Measurements from ENCODE around the gene ZNF236. TPM values are rescaled to one million over a fixed set of nuclear protein-coding genes. Genes with fewer than 3 reads are reported as not detected.

Gene ZNF236
- total and polyA plus RNA-seq, 10 of the 15 experiments (the other 5 are each of a cell fraction or from before 2014, with no cell fraction given) = 1.0 to 14.4 (median 5.9) TPM

DNA sequence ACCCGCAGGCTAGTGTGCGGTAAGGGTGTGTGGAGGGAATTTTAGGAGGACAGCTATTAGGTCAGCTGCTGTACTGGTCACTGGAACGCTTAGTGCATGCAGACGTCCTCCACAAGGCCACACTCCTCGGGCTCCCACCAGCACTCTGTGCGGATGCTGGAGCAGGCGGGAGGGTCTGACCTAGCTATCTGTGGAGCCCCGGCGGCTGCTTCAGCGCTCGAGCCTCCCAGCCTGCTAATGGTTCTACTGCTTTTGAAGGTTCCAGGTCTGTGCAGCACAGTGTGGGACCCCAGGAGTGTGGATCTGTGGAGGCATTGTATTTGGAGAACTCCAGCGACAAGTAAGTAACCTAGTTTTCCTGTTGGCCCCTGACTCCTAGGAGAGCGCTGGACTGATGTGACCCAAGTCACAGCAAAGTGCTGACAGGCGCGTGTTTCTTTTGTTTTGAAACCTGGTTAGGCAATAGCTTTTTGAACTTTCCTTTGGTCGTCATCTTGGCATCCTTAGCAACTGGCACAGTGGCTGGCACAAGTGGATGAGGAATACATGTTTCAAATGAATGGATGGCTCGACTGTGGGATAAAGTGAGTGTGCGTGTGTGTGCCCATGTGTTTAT is 113.5 kb downstream of the ZNF236 start:
- Histone ChIP-seq H3K4me3 (no peak overlapping the region), H3K36me3 (ENCODE audit: control insufficient read depth in 2 of 2, insufficient read depth in 2 of 2, low read length in 1 of 2) (peaks cover 7 to 14% of the 10 kb centered on the region in 2 experiments), H3K9me3 (replicated peaks; ENCODE audit: control insufficient read depth, insufficient read depth, low read length) (no peaks in the 10 kb centered on the region), H3K4me2 (ENCODE audit: control insufficient read depth, insufficient read depth) (no peak overlapping the region), H3K4me1 (ENCODE audit: control insufficient read depth, insufficient read depth, low read length) (no peaks in the 10 kb centered on the region), H3K27me3 (replicated peaks in 1 of 2; ENCODE audit: control insufficient read depth in 2 of 2, insufficient read depth in 2 of 2, low read length in 1 of 2) (no peaks in the 10 kb centered on the region), H3K79me2 (ENCODE audit: control insufficient read depth, insufficient read depth, low read length) (no peaks in the 10 kb centered on the region), H2AFZ (ENCODE audit: control insufficient read depth, low read depth, low read length) (no peak overlapping the region), H4K20me1 (ENCODE audit: control insufficient read depth, insufficient read depth) (no peaks in the 10 kb centered on the region), H3K27ac (ENCODE audit: control insufficient read depth, insufficient read depth) (no peak overlapping the region), H3K9ac (ENCODE audit: control insufficient read depth, insufficient read depth, low read length) (no peak overlapping the region)
- no TSS peak for BruUV-seq (replicated peaks)
- no peak for TF ChIP-seq FOS (IDR thresholded peaks at IDR 0.05; ENCODE audit: borderline replicate concordance, extremely low read depth, insufficient read length)
- no peak for TF ChIP-seq IRF4 (IDR thresholded peaks at IDR 0.05; ENCODE audit: low read depth, low read length)
- no peak for TF ChIP-seq CBX5 (IDR thresholded peaks at IDR 0.05; ENCODE audit: low read depth)
- no peak for TF ChIP-seq NBN (IDR thresholded peaks at IDR 0.05)
- no peak for TF ChIP-seq MTA3 (IDR thresholded peaks at IDR 0.05; ENCODE audit: borderline replicate concordance, low read length)
- TF ChIP-seq, protein P1, sequence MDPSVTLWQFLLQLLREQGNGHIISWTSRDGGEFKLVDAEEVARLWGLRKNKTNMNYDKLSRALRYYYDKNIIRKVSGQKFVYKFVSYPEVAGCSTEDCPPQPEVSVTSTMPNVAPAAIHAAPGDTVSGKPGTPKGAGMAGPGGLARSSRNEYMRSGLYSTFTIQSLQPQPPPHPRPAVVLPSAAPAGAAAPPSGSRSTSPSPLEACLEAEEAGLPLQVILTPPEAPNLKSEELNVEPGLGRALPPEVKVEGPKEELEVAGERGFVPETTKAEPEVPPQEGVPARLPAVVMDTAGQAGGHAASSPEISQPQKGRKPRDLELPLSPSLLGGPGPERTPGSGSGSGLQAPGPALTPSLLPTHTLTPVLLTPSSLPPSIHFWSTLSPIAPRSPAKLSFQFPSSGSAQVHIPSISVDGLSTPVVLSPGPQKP (IDR thresholded peaks at IDR 0.05; ENCODE audit: low read depth, low read length) = no peak
- ChIA-PET RAD21 (ENCODE audit: unreplicated experiment) (interaction anchor here (1.8 kb wide), 1 partner anchor 27 kb away, joined by 4 read pairs; no protein-coding TSS in a partner anchor), SMC1A (ENCODE audit: uncharacterized antibody, unreplicated experiment) (interaction anchor here (1.7 kb wide), 1 partner anchor 12 kb away, joined by 6 read pairs; no protein-coding TSS in a partner anchor), CTCF (interaction anchor here (1.0 to 9.3 kb wide), 4 partner anchors 12 to 132 kb away, joined by 3 to 62 read pairs (median 6); no protein-coding TSS in a partner anchor), POLR2A (no interaction called here)
- no peak for FAIRE-seq
- intact Hi-C loops (cut with micrococcal nuclease; ENCODE audit: unreplicated experiment) = no loop called here
- no peak for DNase-seq (ENCODE audit: low read depth, low spot score)
- ATAC-seq = no peak
- in situ Hi-C loops (cut with MboI) = no loop called here
- 92% methylated on average over 18 of the region's 18 CpGs for WGBS (ENCODE audit: insufficient coverage, insufficient replicate concordance, low lambda C conversion rate, missing lambda C conversion rate)
